CD14-positive monocyte (primary cell): Measurements from ENCODE around the gene DDX17. TPM values are rescaled to one million over a fixed set of nuclear protein-coding genes. Genes with fewer than 3 reads are reported as not detected.

Source experiments
- DNase-seq, 3 donors: peaks; one replicate each; pipeline ENCODE4 v3.0.0-alpha.2; 2011 to 2022
- H2AFZ ChIP-seq: 2 replicates; pipeline ENCODE4 v1.6.0; 2012; ENCODE audit warnings: mild to moderate bottlenecking, low read depth, low read length, inconsistent platforms; ENCODE audit not compliant: insufficient read depth, poor library complexity, severe bottlenecking
- H3K27ac ChIP-seq, 2 donors: 1 replicate in 1 of 2; 2 replicates in 1 of 2; pipeline ENCODE4 v1.5.1; 2012 to 2013; ENCODE audit warnings: low read length in 2 of 2, control low read depth in 1 of 2, inconsistent platforms in 1 of 2, low read depth in 1 of 2, mild to moderate bottlenecking in 1 of 2
- H3K27me3 ChIP-seq, 2 donors: one replicate each; pipeline versions ENCODE4 v1.6.0 to v1.6.1; 2011 to 2013; ENCODE audit warnings: low read length in 2 of 2; ENCODE audit not compliant: control insufficient read depth in 2 of 2, insufficient read depth in 2 of 2
- H3K36me3 ChIP-seq, 2 donors: replicated peaks in 1 of 2; 1 replicate in 1 of 2; 2 replicates in 1 of 2; pipeline versions ENCODE4 v1.5.1 to v1.6.1; 2012 to 2013; ENCODE audit warnings: low read length in 2 of 2, control low read depth in 1 of 2, inconsistent platforms in 1 of 2, mild to moderate bottlenecking in 1 of 2; ENCODE audit not compliant: insufficient read depth in 2 of 2, control insufficient read depth in 1 of 2
- H3K4me1 ChIP-seq, 2 donors: 1 replicate in 1 of 2; 2 replicates in 1 of 2; pipeline versions ENCODE4 v1.5.1 to v1.6.1; 2012 to 2013; ENCODE audit warnings: low read length in 2 of 2, control low read depth in 1 of 2, inconsistent platforms in 1 of 2, mild to moderate bottlenecking in 1 of 2, moderate library complexity in 1 of 2; ENCODE audit not compliant: insufficient read depth in 2 of 2, control insufficient read depth in 1 of 2
- H3K4me2 ChIP-seq: replicated peaks from 2 replicates; pipeline ENCODE3; 2012; ENCODE audit warnings: low read length, moderate library complexity, mild to moderate bottlenecking; ENCODE audit not compliant: poor library complexity, severe bottlenecking; ENCODE audit errors: extremely low read depth
- H3K4me3 ChIP-seq, 3 experiments: fragments of 200-600 bp in 1 of 3; sonication (generic) in 1 of 3; replicated peaks in 1 of 3; 1 replicate in 2 of 3; 2 replicates in 1 of 3; pipeline ENCODE4 v1.5.1; 2011 to 2013; ENCODE audit warnings: low read length in 3 of 3, mild to moderate bottlenecking in 3 of 3, control low read depth in 2 of 3, low read depth in 2 of 3, inconsistent platforms in 1 of 3, moderate library complexity in 1 of 3
- H3K79me2 ChIP-seq: 2 replicates; pipeline ENCODE4 v1.6.0; 2012; ENCODE audit warnings: mild to moderate bottlenecking, control low read depth, inconsistent platforms, low read length, moderate library complexity; ENCODE audit not compliant: insufficient read depth
- H3K9ac ChIP-seq: 2 replicates; pipeline ENCODE4 v1.6.0; 2017; ENCODE audit warnings: low read length, mild to moderate bottlenecking; ENCODE audit not compliant: insufficient read depth, poor library complexity, severe bottlenecking
- H3K9me3 ChIP-seq, 2 donors: replicated peaks in 1 of 2; 1 replicate in 1 of 2; 2 replicates in 1 of 2; pipeline versions ENCODE4 v1.5.1 to v1.6.1; 2012 to 2013; ENCODE audit warnings: low read length in 2 of 2, control low read depth in 1 of 2; ENCODE audit not compliant: control insufficient read depth in 1 of 2, insufficient read depth in 1 of 2
- H4K20me1 ChIP-seq: 2 replicates; pipeline ENCODE4 v1.6.0; 2012; ENCODE audit warnings: mild to moderate bottlenecking, low read length, control low read depth, moderate library complexity; ENCODE audit not compliant: insufficient read depth
- H3K27ac Mint-ChIP-seq, 7 donors: one replicate each; pipeline ENCODE4 v1.8.0; 2020; ENCODE audit warnings: mild to moderate bottlenecking in 7 of 7, mixed read lengths in 7 of 7, moderate library complexity in 6 of 7, inconsistent platforms in 2 of 7
- H3K27me3 Mint-ChIP-seq, 3 donors: one replicate each; pipeline ENCODE4 v1.8.0; 2021 to 2022; ENCODE audit warnings: low read depth in 3 of 3, mild to moderate bottlenecking in 3 of 3, mixed read lengths in 3 of 3, moderate library complexity in 3 of 3, inconsistent platforms in 1 of 3
- H3K36me3 Mint-ChIP-seq, 2 donors: one replicate each; pipeline ENCODE4 v1.8.0; 2020; ENCODE audit warnings: mixed read lengths in 2 of 2, inconsistent platforms in 1 of 2, mild to moderate bottlenecking in 1 of 2
- H3K4me1 Mint-ChIP-seq: one replicate; pipeline ENCODE4 v1.8.0; 2020; ENCODE audit warnings: mild to moderate bottlenecking, mixed read lengths
- H3K4me3 Mint-ChIP-seq, 2 donors: one replicate each; pipeline ENCODE4 v1.8.0; 2020; ENCODE audit warnings: mild to moderate bottlenecking in 2 of 2, mixed read lengths in 2 of 2, moderate library complexity in 1 of 2
- H3K9me3 Mint-ChIP-seq, 7 donors: one replicate each; pipeline ENCODE4 v1.8.0; 2020 to 2022; ENCODE audit warnings: mixed read lengths in 7 of 7, mild to moderate bottlenecking in 6 of 7, moderate library complexity in 6 of 7, inconsistent platforms in 2 of 7
- WGBS: methylation state at CpG from one replicate; pipeline ENCODE4 v1.1.5; 2013; ENCODE audit warnings: missing lambda C conversion rate; ENCODE audit not compliant: insufficient coverage; 5-methylcytosine and 5-hydroxymethylcytosine counted together
- intact Hi-C, 2 donors: fragments of 100-400 bp; cut with micrococcal nuclease; formaldehyde crosslinking; loops; one replicate each; pipeline versions ENCODE4 v1.15.0 to v1.15.1; 2023
- polyA plus RNA-seq, 3 donors: library from polyadenylated mRNA; depleted of rRNA in 1 of 3; unstranded in 2 of 3; stranded (reverse) in 1 of 3; fragments of 300-500 nt in 2 of 3; fragments of >200 nt in 1 of 3; fragmentation: Illumina TruSeq in 2 of 3; gene quantifications; 1 replicate in 2 of 3; 2 replicates in 1 of 3; pipeline ENCODE4 v1.2.3, GENCODE V29; 2012 to 2021
- TF ChIP-seq, protein P1 (sequence below): fragments of 200-600 bp; IDR thresholded peaks from one replicate; pipeline ENCODE4 v1.8.0; 2022; ENCODE audit warnings: antibody characterized with exemption, mild to moderate bottlenecking

Gene DDX17
- polyA plus RNA-seq, 3 donors: 31.4 to 434 (median 36.3) TPM

DNA sequence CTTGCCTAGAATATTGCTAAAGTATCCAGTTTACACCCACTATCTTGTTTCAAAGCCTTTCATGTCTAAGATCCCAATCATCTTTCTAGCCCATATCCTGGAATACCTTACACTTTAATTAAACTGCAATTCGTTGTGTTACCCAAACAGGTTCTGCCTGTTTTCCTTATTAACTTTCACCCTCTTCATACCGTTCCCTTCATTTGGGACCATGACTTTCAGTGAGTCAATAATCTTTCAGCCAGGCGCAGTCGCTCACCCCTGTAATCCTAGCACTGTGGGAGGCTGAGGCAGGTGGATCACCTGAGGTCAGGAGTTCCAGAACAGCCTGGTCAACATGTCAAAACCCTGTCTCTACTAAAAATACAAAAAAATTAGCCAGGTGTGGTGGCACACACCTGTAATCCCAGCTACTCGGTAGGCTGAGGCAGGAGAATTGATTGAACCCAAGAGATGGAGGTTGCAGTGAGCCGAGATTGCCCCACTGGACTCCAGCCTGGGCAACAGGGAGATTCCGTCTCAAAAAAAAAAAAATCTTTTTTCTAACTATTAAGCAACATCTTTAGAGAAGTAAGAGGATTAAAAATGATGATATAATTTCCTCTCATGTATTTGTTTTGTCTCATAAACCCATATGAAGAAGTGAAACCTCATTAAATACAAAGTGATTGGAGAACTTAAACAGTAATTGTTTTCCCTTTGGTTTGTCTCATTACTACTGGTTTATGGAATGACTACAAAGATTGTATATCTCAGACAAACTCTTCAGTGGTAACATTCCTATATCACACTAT, 43.2 kb upstream of the DDX17 start:
- Histone ChIP-seq H3K9me3 (peaks cover 11 to 13% of the 10 kb centered on the region in 2 donors), H3K4me3 (peak overlapping the region in 1 of 3 experiments; percentile 29), H3K4me1 (peaks cover 30 to 33% of the 10 kb centered on the region in 2 donors), H3K79me2 (no peaks in the 10 kb centered on the region), H2AFZ (no peak overlapping the region), H4K20me1 (peaks cover 14% of the 10 kb centered on the region), H3K4me2 (peak overlapping the region; percentile 46), H3K27me3 (peaks cover 67 to 86% of the 10 kb centered on the region in 2 donors), H3K9ac (no peak overlapping the region), H3K27ac (peak overlapping the region in 1 of 2 donors; percentile 65), H3K36me3 (no peaks in the 10 kb centered on the region)
- 89% methylated on average over 1 of the region's 7 CpGs for WGBS
- peak overlapping the region in 1 of 2 donors; percentile 73 for H3K4me3 Mint-ChIP-seq
- DNase-seq: peak; percentile 65 to 87 (median 79)
- TF ChIP-seq, protein P1, sequence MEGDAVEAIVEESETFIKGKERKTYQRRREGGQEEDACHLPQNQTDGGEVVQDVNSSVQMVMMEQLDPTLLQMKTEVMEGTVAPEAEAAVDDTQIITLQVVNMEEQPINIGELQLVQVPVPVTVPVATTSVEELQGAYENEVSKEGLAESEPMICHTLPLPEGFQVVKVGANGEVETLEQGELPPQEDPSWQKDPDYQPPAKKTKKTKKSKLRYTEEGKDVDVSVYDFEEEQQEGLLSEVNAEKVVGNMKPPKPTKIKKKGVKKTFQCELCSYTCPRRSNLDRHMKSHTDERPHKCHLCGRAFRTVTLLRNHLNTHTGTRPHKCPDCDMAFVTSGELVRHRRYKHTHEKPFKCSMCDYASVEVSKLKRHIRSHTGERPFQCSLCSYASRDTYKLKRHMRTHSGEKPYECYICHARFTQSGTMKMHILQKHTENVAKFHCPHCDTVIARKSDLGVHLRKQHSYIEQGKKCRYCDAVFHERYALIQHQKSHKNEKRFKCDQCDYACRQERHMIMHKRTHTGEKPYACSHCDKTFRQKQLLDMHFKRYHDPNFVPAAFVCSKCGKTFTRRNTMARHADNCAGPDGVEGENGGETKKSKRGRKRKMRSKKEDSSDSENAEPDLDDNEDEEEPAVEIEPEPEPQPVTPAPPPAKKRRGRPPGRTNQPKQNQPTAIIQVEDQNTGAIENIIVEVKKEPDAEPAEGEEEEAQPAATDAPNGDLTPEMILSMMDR: no peak
- intact Hi-C loops: loop anchor here (5.0 kb wide), 2 partner anchors 37 to 42 kb away; partner anchors contain the start of gene DDX17 (in 1 of the 2)
- peaks cover 23% of the 10 kb centered on the region for H3K4me1 Mint-ChIP-seq
- H3K27me3 Mint-ChIP-seq: peaks cover 85 to 91% (median 87%) of the 10 kb centered on the region in 3 donors
- peaks cover 15% of the 10 kb centered on the region in 2 donors for H3K36me3 Mint-ChIP-seq
- peaks cover 6 to 45% (median 20%) of the 10 kb centered on the region in 7 donors for H3K9me3 Mint-ChIP-seq
- peak overlapping the region; percentile 50 to 93 (median 84) for H3K27ac Mint-ChIP-seq

DNA sequence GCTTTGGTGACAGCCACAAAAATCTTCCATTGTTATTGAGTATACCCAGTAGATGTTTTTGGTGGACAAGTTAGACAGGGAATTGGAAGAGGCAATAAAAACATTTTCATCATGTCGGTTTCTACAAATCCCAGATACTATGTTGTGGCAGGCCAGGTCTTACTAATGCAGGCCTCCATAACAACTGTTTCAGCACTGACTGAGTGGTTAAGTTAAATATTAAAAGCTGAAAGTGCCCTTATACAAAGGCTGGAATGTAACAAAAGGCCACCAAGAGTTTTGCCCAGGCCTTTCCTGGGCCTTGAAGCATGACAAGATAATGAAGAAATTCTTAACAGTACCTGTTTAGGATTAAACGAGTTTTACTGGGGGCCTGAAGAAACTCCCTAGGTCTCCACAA, 34.6 kb upstream of the DDX17 start:
- no peaks in the 10 kb centered on the region for H3K36me3 ChIP-seq
- H3K9me3 Mint-ChIP-seq: peaks cover 29 to 47% (median 44%) of the 10 kb centered on the region in 7 donors
- peaks cover 68 to 89% (median 81%) of the 10 kb centered on the region in 3 donors for H3K27me3 Mint-ChIP-seq
- no peak for DNase-seq
- peaks cover 26 to 31% of the 10 kb centered on the region in 2 donors for H3K36me3 Mint-ChIP-seq
- no CpG with 5 or more reads among the region's 2 CpGs for WGBS
- TF ChIP-seq, protein P1: no peak
- H4K20me1 ChIP-seq: no peaks in the 10 kb centered on the region
- H3K9ac ChIP-seq: no peak overlapping the region
- H3K27ac Mint-ChIP-seq: no peak overlapping the region
- H3K4me1 ChIP-seq: no peaks in the 10 kb centered on the region
- no peaks in the 10 kb centered on the region for H3K79me2 ChIP-seq
- intact Hi-C loops: no loop called here
- no peak overlapping the region for H3K4me2 ChIP-seq
- no peaks in the 10 kb centered on the region for H3K4me1 Mint-ChIP-seq
- no peak overlapping the region for H2AFZ ChIP-seq
- no peak overlapping the region for H3K27ac ChIP-seq
- no peak overlapping the region for H3K4me3 ChIP-seq
- H3K9me3 ChIP-seq: peaks cover 31 to 41% of the 10 kb centered on the region in 2 donors
- peak overlapping the region in 1 of 2 donors; percentile 71 for H3K4me3 Mint-ChIP-seq
- H3K27me3 ChIP-seq: peaks cover 66 to 95% of the 10 kb centered on the region in 2 donors
